ENCODE measurements around the gene ATP2C2.

- no peak for TF ChIP-seq FOXK2 (IDR thresholded peaks at IDR 0.05)
- TF ChIP-seq SP1 (IDR thresholded peaks at IDR 0.05), result no peak
- TF ChIP-seq ELF4 (IDR thresholded peaks at IDR 0.05), result no peak
- TF ChIP-seq ARNT (IDR thresholded peaks at IDR 0.05), result no peak
- TF ChIP-seq BHLHE40 (IDR thresholded peaks at IDR 0.05; ENCODE audit: borderline replicate concordance), result no peak
- TF ChIP-seq LEF1 (IDR thresholded peaks at IDR 0.05; ENCODE audit: borderline replicate concordance), result no peak
- TF ChIP-seq L3MBTL2 (conservative IDR thresholded peaks at IDR 0.05), result no peak
- no peak for TF ChIP-seq SUZ12 (IDR thresholded peaks at IDR 0.05)
- no peak for TF ChIP-seq NFRKB (IDR thresholded peaks at IDR 0.05)
- TF ChIP-seq FOXM1 (IDR thresholded peaks at IDR 0.05; ENCODE audit: borderline replicate concordance), result no peak
These were observed 86.3 kb downstream of the ATP2C2 start for GRCh38 chr16:84454611-84455010.
